Measurements from ENCODE around the gene TXNDC17.
"Not testable (repeated sequence)": the region's sequence is repeated elsewhere in the genome, so short reads cannot be mapped to it uniquely, and the experiment has no call there.

Gene TXNDC17

DNA sequence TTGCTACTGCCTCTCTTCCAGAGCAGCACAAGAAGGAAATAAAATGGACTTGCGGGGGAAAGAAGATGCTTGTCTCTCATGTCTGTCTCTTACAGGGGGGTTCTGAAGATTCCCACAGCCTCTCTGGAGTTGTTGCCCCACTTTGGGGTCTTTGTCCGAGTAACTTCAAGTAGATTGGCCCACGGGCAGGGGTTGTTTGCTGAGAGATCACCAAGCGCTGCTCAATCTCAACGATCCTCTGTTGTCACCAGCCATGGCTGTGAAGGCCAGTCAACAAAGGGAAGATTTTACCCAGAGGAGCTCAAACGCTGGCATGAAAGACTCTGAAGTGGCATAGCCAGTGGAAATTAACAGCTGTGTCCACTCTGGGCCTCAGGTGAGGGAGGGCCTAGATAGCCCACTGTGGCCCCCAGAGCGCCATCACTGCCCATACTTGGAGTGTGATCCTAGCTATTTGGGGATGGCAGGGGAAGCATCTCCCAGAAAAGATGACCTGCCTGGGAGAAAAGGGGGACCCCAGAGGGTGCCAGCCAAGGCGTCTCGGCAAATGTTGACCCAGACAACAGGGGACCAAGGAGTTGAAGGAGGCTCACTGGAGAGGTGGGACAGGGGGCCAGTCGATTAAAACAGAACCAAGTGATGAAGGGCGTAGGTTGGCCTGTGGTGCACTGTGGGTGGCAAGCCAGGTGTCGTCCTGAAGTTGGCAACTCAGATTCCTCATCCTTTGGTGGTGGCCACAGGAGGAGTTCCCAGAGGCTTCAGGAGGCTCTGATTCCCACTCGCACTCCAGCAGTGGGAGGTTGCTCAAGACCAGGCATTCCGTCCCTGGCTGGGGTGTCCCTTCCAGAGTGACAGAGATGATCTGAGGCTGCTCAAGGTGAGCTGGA lies 44.3 kb downstream of the TXNDC17 start:
- no peak for DNase-seq

DNA sequence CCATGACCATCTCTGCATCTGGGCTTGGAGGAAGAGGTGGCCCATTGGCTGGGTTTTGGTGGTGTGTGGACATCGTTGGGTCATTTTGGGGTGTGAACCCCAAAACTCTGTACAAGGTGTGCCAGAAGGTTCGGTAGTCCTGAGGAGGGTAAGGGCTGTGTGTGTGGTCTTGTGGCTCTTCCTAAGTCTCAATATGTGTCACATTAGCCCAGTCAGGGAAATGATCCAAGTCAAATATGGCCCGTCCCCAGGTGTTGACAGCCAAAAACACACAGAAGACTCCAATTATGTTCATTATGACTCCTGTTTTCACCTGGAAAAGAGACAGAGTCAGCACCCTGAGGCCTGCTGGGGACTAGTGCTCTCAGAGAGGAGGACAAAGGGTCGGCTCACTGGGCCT lies 45.2 kb downstream of the TXNDC17 start:
- DNase-seq = no peak

DNA sequence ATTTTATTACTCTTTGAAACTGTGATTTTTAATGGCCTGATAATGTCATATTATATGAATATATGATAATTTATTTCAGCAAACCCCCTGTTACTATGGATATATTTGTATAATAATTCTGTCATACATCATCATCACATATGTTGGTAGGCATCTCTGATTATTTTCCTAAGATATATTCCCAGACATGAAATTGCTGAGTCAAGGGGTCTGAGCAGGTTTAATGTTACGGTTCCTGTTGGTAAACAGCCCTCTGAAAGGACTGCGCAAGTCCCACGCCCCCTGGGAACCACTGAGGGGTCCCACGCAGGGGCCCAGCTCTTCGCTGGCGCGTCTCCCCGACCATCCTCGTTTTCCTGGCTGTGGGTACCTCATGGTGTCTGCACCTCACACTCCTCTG lies 48.1 kb downstream of the TXNDC17 start:
- no peak for DNase-seq

DNA sequence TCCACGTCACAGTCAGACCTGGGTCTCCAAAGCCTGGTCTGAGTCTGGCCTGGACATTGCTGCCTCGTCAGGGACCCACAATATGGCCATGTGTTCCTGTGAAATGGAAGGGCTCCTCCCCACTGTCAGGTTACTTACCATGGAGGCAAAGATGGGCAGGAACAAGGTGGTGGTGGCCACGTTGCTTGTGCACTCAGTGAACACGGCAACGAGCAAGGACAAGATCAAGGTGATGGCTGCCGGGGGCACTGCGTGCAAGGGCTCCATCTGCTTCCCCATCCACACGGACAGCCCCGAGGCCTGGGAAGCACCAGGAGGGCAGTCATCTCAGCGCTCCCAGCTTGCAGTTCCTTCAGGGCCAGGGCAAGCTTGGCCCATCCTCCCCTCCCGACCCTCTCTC lies 49.8 kb downstream of the TXNDC17 start:
- DNase-seq = no peak

DNA sequence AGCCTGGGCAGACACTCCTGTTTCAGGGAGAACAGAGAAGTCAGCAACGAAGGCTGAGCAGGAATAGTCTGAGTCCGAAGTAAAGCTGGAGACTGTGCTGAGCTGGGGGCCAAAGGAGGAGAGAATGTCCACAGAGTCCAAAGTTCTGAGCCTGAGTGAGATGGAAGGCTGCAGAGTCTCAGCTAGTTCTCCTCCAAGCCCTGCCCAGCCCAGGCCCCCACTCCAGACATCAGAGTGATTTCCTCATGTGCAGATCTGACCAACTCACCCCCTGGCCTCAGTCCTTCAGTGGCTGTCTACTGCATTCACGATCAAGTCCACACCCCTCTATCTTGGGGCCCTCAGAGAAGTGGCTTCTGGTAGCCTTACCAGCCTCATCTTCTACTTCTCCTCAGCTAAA lies 50.7 kb downstream of the TXNDC17 start:
- DNase-seq = no peak

DNA sequence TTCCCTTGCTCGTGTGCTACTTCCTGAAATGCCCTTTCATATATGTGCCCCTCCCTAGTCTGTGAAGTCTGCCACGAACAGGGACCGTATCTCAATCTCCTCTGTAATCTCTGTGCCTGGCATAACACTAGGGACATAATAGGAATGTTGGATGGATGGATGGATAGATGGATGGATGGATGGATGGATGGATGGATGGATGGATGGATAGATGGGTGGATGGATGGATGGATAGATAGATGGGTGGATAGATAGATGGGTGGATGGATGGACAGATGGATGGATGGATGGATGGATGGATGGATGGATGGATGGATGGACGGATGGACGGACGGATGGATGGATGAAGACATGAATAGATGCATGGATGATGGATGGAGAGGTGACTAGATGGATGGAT lies 51.1 kb downstream of the TXNDC17 start:
- DNase-seq = not testable (repeated sequence)
